ENCODE data around the gene CYFIP1. TPM values are rescaled to one million over a fixed set of nuclear protein-coding genes. Genes with fewer than 3 reads are reported as not detected.

Gene CYFIP1
- total and polyA plus RNA-seq, 10 of the 15 experiments (the other 5 are each of a cell fraction or from before 2014, with no cell fraction given) = 3.5 to 46.2 (median 28.3) TPM

DNA sequence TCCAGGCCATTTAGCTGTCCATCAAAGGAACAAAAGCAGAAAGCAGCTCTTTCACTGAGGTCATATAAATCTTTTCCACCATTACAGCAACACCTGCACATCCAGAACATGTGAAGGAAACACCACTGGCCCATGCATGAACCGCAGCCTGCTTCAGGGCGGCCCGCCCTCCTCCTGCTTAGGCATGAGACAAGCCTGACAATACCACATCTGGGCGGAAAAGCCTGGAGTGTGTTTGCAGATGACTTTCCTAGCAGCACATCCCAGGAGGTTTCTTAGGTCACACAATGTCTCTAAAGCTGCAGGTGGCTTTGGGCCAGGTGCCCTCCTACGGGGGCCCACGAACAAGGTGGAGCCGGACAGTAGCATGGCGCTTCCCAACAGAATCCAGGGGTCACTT, 19.6 kb downstream of the CYFIP1 start (continued):
- no peak for TF ChIP-seq GABPA (IDR thresholded peaks at IDR 0.05; ENCODE audit: low read depth)

DNA sequence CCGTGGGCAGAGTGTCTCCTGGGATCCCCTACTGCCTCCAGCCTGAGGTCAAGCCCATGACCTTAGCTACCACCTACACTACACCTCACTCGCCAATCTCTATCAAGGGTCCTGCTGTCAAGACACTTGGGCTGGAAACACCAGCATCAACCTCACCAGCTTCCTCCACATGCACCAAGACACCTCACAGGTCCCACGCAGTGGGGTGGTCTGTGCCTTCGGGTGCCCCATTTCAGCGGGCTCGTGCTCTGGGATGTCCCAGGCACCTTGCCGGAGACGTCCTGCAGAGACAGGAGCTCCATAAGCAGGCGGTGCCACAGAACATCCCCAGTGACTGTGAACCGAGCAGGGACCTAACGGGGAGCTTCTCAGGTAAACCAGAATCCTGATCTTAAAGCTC, 20.0 kb downstream of the CYFIP1 start:
- RAD21 ChIA-PET (ENCODE audit: unreplicated experiment) = no interaction called here
- SMC1A ChIA-PET (ENCODE audit: uncharacterized antibody, unreplicated experiment) = interaction anchor here (1.0 to 1.6 kb wide), 2 partner anchors 21 to 23 kb away, joined by 4 to 5 read pairs; no protein-coding TSS in a partner anchor
- no peak overlapping the region for H3K9ac ChIP-seq (ENCODE audit: control insufficient read depth, insufficient read depth, low read length)
- H3K79me2 ChIP-seq (ENCODE audit: control insufficient read depth, insufficient read depth, low read length) = peaks cover 22% of the 10 kb centered on the region
- in situ Hi-C loops (cut with MboI) = no loop called here
- CTCF ChIA-PET = interaction anchor here (1.0 to 1.1 kb wide), 2 partner anchors 18 to 23 kb away, joined by 3 read pairs; no protein-coding TSS in a partner anchor
- no peaks in the 10 kb centered on the region for H3K27me3 ChIP-seq (replicated peaks in 1 of 2; ENCODE audit: control insufficient read depth in 2 of 2, insufficient read depth in 2 of 2, low read length in 1 of 2)
- no TSS peak for BruUV-seq (replicated peaks)
- H3K27ac ChIP-seq (ENCODE audit: control insufficient read depth, insufficient read depth) = no peak overlapping the region
- DNase-seq (ENCODE audit: low read depth, low spot score) = no peak
- 84% methylated on average over 11 of the region's 11 CpGs for WGBS (ENCODE audit: insufficient coverage, insufficient replicate concordance, low lambda C conversion rate, missing lambda C conversion rate)
- peaks cover 0 to 3% of the 10 kb centered on the region in 2 experiments; a peak in 1 of 4 replicates for H3K36me3 ChIP-seq (ENCODE audit: control insufficient read depth in 2 of 2, insufficient read depth in 2 of 2, low read length in 1 of 2)
- intact Hi-C loops (cut with micrococcal nuclease; ENCODE audit: unreplicated experiment) = no loop called here
- TF ChIP-seq CBX3 (IDR thresholded peaks at IDR 0.05; ENCODE audit: borderline replicate concordance, low read depth) (no peak), EP300 (IDR thresholded peaks at IDR 0.05; ENCODE audit: borderline replicate concordance in 1 of 2, control insufficient read depth in 1 of 2, low read depth in 2 of 2, low read length in 2 of 2) (no peak), JUNB (IDR thresholded peaks at IDR 0.05) (no peak), CTCF (IDR thresholded peaks at IDR 0.05 in 2 of 3, conservative IDR thresholded peaks at IDR 0.05 in 1 of 3; ENCODE audit: control insufficient read depth in 2 of 3, extremely low read depth in 1 of 3, insufficient read depth in 1 of 3, low read depth in 3 of 3, low read length in 3 of 3) (no peak), MEF2A (IDR thresholded peaks at IDR 0.05; ENCODE audit: insufficient read depth, low read depth, low read length) (no peak)
- TF ChIP-seq, protein P1, sequence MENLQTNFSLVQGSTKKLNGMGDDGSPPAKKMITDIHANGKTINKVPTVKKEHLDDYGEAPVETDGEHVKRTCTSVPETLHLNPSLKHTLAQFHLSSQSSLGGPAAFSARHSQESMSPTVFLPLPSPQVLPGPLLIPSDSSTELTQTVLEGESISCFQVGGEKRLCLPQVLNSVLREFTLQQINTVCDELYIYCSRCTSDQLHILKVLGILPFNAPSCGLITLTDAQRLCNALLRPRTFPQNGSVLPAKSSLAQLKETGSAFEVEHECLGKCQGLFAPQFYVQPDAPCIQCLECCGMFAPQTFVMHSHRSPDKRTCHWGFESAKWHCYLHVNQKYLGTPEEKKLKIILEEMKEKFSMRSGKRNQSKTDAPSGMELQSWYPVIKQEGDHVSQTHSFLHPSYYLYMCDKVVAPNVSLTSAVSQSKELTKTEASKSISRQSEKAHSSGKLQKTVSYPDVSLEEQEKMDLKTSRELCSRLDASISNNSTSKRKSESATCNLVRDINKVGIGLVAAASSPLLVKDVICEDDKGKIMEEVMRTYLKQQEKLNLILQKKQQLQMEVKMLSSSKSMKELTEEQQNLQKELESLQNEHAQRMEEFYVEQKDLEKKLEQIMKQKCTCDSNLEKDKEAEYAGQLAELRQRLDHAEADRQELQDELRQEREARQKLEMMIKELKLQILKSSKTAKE (IDR thresholded peaks at IDR 0.05; ENCODE audit: low read depth, poor library complexity, severe bottlenecking) = no peak
- H3K4me1 ChIP-seq (ENCODE audit: control insufficient read depth, insufficient read depth, low read length) = peaks cover 21% of the 10 kb centered on the region
- H3K9me3 ChIP-seq (replicated peaks; ENCODE audit: control insufficient read depth, insufficient read depth, low read length) = no peaks in the 10 kb centered on the region
- POLR2A ChIA-PET = no interaction called here
- H2AFZ ChIP-seq (ENCODE audit: control insufficient read depth, low read depth, low read length) = no peak overlapping the region
- no peak for ATAC-seq
- no peak overlapping the region for H3K4me2 ChIP-seq (ENCODE audit: control insufficient read depth, insufficient read depth)
- no peak overlapping the region for H3K4me3 ChIP-seq
- no peak for FAIRE-seq
- H4K20me1 ChIP-seq (ENCODE audit: control insufficient read depth, insufficient read depth) = no peaks in the 10 kb centered on the region

All from GM12878 (cell line).